HG02642 (cell line): ENCODE measurements around the gene CASKIN1.

Experiments
- ATAC-seq: cut with Tn5 transposase; IDR thresholded peaks from one replicate; pipeline ENCODE4 v1.9.1; 2021; ENCODE audit warnings: mild to moderate bottlenecking; ENCODE audit not compliant: unreplicated experiment, poor library complexity

Gene CASKIN1

GRCh38 chr16:2160915-2161551 is 35.4 kb downstream of the CASKIN1 start:
- no peak for ATAC-seq

GRCh38 chr16:2159175-2159838 is 37.1 kb downstream of the CASKIN1 start:
- ATAC-seq = no peak

GRCh38 chr16:2158262-2158638 is 38.2 kb downstream of the CASKIN1 start:
- no peak for ATAC-seq

- ATAC-seq = no peak
These were observed 38.7 kb downstream of the CASKIN1 start for GRCh38 chr16:2157480-2158261.

- no peak for ATAC-seq
These were observed 39.6 kb downstream of the CASKIN1 start for GRCh38 chr16:2156849-2157224.

GRCh38 chr16:2155977-2156848 is 40.2 kb downstream of the CASKIN1 start:
- ATAC-seq = no peak

GRCh38 chr16:2155091-2155950 is 41.1 kb downstream of the CASKIN1 start, which contains the start of gene TRAF7:
Gene TRAF7, plus strand, starts transcription at chr16:2155782. Its CDS starts 8,139 bp downstream, at chr16:2163921.
- ATAC-seq = peak; percentile 82

GRCh38 chr16:2154533-2155090 is 41.8 kb downstream of the CASKIN1 start:
- no peak for ATAC-seq

- ATAC-seq = no peak
These were observed 43.5 kb downstream of the CASKIN1 start for GRCh38 chr16:2152695-2153506.

GRCh38 chr16:2151188-2152091 is 45.0 kb downstream of the CASKIN1 start:
- no peak for ATAC-seq

GRCh38 chr16:2150418-2151187 is 45.8 kb downstream of the CASKIN1 start:
- no peak for ATAC-seq

GRCh38 chr16:2149630-2150417 is 46.6 kb downstream of the CASKIN1 start:
- ATAC-seq = no peak

GRCh38 chr16:2148714-2149629 is 47.4 kb downstream of the CASKIN1 start:
- ATAC-seq = no peak

- ATAC-seq = peak; percentile 37
These were observed 48.3 kb downstream of the CASKIN1 start, which contains the start of gene RAB26 for GRCh38 chr16:2147981-2148671. Gene RAB26, plus strand, starts transcription at chr16:2148625. Its CDS starts 159 bp downstream, at chr16:2148784.
